C4-2B (cell line): Measurements from ENCODE around the gene NCAPH2.

Experiments
- H3K27ac ChIP-seq: fragments of 450-650 bp; 2 replicates; pipeline ENCODE4 v1.5.1; 2017
- ZFX ChIP-seq: fragments of 450-650 bp; IDR thresholded peaks from 2 replicates; pipeline ENCODE4 v1.6.1; 2017
- TF ChIP-seq, protein P1 (sequence below): fragments of 450-650 bp; conservative IDR thresholded peaks from 2 replicates; pipeline ENCODE4 v1.5.1; 2017; ENCODE audit warnings: mild to moderate bottlenecking

The NCAPH2 gene

GRCh38 chr22:50469377-50470305 is 38.4 kb upstream of the NCAPH2 start:
- TF ChIP-seq ZFX = no peak
- TF ChIP-seq, protein P1, sequence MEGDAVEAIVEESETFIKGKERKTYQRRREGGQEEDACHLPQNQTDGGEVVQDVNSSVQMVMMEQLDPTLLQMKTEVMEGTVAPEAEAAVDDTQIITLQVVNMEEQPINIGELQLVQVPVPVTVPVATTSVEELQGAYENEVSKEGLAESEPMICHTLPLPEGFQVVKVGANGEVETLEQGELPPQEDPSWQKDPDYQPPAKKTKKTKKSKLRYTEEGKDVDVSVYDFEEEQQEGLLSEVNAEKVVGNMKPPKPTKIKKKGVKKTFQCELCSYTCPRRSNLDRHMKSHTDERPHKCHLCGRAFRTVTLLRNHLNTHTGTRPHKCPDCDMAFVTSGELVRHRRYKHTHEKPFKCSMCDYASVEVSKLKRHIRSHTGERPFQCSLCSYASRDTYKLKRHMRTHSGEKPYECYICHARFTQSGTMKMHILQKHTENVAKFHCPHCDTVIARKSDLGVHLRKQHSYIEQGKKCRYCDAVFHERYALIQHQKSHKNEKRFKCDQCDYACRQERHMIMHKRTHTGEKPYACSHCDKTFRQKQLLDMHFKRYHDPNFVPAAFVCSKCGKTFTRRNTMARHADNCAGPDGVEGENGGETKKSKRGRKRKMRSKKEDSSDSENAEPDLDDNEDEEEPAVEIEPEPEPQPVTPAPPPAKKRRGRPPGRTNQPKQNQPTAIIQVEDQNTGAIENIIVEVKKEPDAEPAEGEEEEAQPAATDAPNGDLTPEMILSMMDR = no peak
- H3K27ac ChIP-seq = no peak overlapping the region

GRCh38 chr22:50470491-50470890 is 37.5 kb upstream of the NCAPH2 start:
- no peak overlapping the region for H3K27ac ChIP-seq
- TF ChIP-seq ZFX = no peak
- TF ChIP-seq, protein P1 = no peak

DNA sequence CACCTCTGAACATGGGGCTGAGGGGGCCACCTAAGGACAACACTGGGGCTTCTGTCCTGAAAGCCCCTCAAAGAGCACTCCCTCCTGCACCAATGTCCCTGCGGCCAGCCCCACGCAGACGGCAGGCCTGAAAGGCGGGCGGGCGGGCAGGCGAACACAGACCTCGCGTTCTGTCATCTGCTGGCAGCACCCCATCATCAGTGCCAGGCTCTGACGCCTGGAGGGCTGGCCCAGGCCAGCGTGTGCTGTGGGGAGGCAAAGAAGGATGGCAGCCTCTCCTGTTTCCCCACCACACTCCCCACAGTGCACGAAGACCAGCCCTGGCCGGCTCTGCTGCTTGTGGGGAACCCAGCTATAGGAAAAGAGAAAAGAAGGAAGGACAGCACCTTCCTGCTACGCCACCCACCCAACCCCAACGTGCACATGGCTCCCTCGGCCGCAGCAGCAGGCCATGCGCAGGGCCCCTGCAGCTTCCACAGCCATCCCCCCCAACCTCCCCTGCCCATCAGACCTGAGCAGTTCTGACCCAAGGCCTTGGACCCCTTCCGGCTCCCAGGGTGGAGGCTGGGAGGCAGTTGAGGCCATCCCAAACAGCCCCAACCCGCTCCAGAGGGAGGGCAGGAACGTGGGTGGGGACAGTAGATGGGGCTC is 36.7 kb upstream of the NCAPH2 start:
- no peak overlapping the region for H3K27ac ChIP-seq

GRCh38 chr22:50471962-50472361 is 36.1 kb upstream of the NCAPH2 start:
- H3K27ac ChIP-seq = no peak overlapping the region
- TF ChIP-seq ZFX = no peak
- TF ChIP-seq, protein P1 = no peak

More for the DNA sequence above, 36.7 kb upstream of the NCAPH2 start:
- no peak for TF ChIP-seq ZFX
- TF ChIP-seq, protein P1 = no peak

GRCh38 chr22:50473088-50473487 is 34.9 kb upstream of the NCAPH2 start:
- H3K27ac ChIP-seq = no peak overlapping the region
- TF ChIP-seq, protein P1 = no peak; the same call in 1 of the 2 replicates
- no peak for TF ChIP-seq ZFX

DNA sequence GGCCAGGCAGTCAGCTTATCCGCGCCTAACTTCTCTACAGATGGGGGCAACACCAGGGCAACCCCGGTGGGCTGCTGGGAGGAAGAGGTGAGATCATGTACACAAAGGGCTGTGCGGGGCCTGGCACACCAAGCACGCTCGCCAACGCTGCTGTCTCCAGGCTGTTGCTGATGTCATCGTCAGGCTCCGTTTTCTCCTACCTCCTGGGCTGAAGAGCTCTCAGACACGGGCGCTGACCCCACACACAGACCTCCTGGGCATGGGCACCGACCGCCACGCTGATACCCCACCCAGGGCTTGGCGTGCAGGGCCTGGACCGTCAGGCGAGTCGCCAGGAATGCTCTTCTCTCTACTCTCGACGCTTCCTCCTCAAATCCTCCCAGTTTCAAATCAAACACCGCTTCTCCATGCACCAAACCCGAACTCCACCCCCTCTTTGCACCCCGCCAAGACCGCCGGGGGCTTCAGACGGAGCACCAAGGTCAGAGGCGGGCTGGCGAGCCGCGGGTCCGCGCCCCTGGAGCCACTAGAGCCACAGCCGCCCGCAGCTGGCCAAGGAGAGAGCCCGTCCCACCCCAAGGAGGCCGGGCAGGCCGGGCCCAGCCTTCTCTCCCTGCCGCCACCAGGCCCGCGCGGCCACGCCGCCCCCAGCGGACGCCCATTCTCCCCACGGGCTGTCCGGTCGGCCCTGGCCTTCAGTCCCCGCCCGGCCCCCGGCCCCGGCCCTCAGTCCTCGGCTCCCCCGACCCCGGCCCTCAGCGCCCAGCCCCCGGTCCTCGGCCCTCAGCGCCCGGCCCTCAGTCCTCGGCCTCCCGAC is 34.0 kb upstream of the NCAPH2 start:
- H3K27ac ChIP-seq = peak overlapping the region; percentile 73
- TF ChIP-seq ZFX = no peak
- TF ChIP-seq, protein P1 = no peak
